GM19351 (cell line): ENCODE data around the gene LUZP1.

Experiments
- ATAC-seq: cut with Tn5 transposase; IDR thresholded peaks from one replicate; pipeline ENCODE4 v1.9.1; 2021; ENCODE audit warnings: mild to moderate bottlenecking, moderate library complexity; ENCODE audit not compliant: unreplicated experiment

LUZP1 gene

DNA sequence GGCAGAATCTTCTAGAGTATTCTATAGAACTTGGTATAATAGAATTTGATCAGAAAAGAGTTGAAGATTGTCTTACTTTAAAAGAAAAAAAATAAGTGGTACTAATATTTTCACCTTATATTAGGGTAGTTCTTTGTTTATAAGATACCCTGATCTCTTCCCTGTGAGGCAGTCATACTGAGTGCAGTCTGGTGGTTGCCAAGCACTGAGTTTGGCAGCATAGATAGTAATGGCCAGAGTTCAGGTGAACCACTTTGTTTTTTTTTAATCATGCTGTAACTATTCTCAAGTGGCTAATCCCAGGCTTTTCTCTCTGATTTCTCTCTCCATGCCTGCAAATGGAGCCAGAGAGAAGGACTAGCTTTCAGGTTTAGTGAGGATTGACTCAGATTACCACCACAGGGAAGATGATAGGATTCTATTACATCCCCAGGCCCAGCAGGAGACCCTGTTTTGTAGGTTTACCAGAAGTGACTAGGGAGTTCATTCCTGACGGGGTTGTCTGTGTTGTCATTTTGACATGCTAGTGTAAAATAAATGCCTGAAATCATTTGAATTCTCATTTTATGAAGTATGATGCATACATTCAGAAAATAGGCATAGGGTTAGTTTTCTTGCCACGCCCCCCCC, 132.7 kb downstream of the LUZP1 start:
- no peak for ATAC-seq
